ENCODE results near the gene ADTRP.

ADTRP gene

DNA sequence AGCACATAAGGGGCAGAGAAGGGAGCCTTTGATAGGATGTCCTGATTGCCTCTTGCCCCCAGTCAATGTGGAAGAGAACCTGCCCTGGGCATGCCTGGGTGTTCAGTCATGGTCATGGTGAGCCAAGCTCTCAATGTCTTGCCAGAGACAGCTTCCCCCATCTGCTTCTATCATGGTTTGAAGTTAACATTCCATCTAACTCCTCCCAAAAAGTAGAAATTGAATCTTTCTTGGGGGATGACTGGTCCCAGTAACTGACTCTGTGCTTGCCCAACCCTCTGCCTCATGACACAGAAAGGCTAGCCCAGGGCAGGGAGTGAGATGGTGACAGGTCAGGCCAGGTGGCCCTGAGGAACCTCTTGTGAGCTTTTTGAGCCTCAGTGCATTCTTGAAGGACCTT, 60.1 kb downstream of the ADTRP start:
- no peak overlapping the region for H3K27ac ChIP-seq
- no peaks in the 10 kb centered on the region for H3K27me3 ChIP-seq (replicated peaks)
- in situ Hi-C loops (cut with HindIII; ENCODE audit: low pct_ligation_motif_present, low sequenced_read_pairs): no loop called here
- H3K36me3 ChIP-seq (replicated peaks): no peaks in the 10 kb centered on the region
- TF ChIP-seq CTCF (IDR thresholded peaks at IDR 0.05; ENCODE audit: low read depth, low read length, missing control alignments): no peak
- H3K4me3 ChIP-seq (ENCODE audit: low read depth, low read length): no peak overlapping the region
- DNase-seq: no peak

- no peak for TF ChIP-seq CTCF (IDR thresholded peaks at IDR 0.05; ENCODE audit: low read depth, low read length, missing control alignments)
- Histone ChIP-seq H3K36me3 (replicated peaks) (no peaks in the 10 kb centered on the region), H3K27ac (no peak overlapping the region), H3K27me3 (replicated peaks) (no peaks in the 10 kb centered on the region), H3K4me3 (ENCODE audit: low read depth, low read length) (no peak overlapping the region)
- DNase-seq: no peak
- in situ Hi-C loops (cut with HindIII; ENCODE audit: low pct_ligation_motif_present, low sequenced_read_pairs): no loop called here
These were observed 60.6 kb downstream of the ADTRP start for GRCh38 chr6:11718031-11718430.

DNA sequence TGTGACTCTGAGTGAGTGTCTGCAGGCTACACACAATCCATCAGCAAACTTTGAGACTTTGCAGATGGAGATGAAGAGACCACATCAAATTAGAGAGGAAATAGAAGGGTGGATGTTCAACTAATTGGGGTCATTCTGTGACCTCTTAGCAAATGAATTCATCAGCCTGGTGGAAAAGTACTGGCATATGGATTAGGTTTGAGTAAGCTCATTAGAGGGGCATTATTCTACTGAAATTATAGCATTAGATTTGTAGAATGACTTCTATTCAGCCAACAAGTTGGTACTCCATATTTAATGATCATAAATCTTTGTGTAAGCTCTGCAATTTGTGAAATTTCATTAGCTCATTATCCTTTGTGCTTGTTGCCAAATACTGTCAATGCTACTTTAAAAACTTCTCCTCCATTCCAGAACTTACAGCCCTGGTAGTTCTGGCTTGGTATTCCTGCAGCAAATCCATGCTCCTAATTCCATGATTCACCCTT, 63.8 kb downstream of the ADTRP start:
- TF ChIP-seq CTCF (IDR thresholded peaks at IDR 0.05; ENCODE audit: low read depth, low read length, missing control alignments): no peak
- no peak for DNase-seq
- in situ Hi-C loops (cut with HindIII; ENCODE audit: low pct_ligation_motif_present, low sequenced_read_pairs): no loop called here
- Histone ChIP-seq H3K4me3 (ENCODE audit: low read depth, low read length) (no peak overlapping the region), H3K27ac (no peak overlapping the region), H3K36me3 (replicated peaks) (no peaks in the 10 kb centered on the region), H3K27me3 (replicated peaks) (no peaks in the 10 kb centered on the region)

DNA sequence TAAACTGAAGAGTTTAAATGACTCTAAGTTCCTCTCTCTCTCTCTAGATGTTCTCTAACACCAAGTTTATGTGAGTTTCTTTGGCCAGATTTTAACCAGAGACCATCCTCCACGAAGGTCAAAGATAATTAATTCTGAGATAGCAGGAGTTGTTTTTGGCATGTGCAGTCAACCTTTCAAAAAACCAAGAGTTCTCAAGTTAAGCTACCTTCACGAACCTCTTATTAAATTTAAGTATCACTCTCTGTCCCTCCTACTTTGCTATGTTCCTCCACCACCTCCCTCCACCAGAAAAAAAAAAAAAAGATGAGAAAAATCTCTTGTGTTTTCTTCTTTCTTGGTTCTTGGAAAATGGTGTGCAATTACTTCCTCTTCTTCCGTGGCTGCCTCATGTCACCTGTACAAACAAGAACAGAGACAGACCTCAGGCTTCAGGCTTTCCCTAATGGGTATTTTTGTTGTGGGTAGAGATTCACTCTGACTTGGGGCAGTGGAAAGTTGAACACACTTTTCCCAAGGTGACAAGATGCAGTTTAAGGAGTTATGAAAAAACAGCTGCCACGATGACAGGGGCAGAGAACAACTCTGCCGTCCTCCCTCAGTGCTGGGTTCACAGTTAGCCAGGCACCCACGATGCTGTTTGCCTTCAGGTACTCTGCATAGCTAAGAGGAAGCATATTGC, 64.3 kb downstream of the ADTRP start:
- DNase-seq: no peak
- in situ Hi-C loops (cut with HindIII; ENCODE audit: low pct_ligation_motif_present, low sequenced_read_pairs): no loop called here
- no peak for TF ChIP-seq CTCF (IDR thresholded peaks at IDR 0.05; ENCODE audit: low read depth, low read length, missing control alignments)
- Histone ChIP-seq H3K36me3 (replicated peaks) (no peaks in the 10 kb centered on the region), H3K27me3 (replicated peaks) (no peaks in the 10 kb centered on the region), H3K4me3 (ENCODE audit: low read depth, low read length) (no peak overlapping the region), H3K27ac (no peak overlapping the region)

DNA sequence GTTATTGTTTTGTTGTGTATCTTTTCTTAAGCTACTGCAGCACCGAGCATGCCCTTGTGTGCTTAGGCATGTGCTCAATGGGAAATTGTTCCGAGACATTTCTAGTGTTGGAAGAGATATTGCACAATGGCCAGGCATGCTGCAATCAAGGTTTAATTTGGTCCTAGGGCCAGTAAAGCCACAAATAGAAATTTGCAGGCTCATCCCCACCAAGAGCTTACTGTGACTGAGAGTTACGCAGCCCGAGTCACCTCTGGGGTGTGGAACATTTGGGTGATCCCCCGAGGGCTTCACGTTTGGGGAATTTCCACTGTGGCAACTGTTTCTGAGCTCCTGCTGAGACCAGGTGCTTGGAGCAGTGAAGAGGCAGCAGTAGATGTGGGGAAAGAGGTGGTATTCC, 65.8 kb downstream of the ADTRP start:
- Histone ChIP-seq H3K27me3 (replicated peaks) (no peaks in the 10 kb centered on the region), H3K36me3 (replicated peaks) (no peaks in the 10 kb centered on the region), H3K27ac (no peak overlapping the region), H3K4me3 (ENCODE audit: low read depth, low read length) (no peak overlapping the region)
- no peak for TF ChIP-seq CTCF (IDR thresholded peaks at IDR 0.05; ENCODE audit: low read depth, low read length, missing control alignments)
- no peak for DNase-seq
- in situ Hi-C loops (cut with HindIII; ENCODE audit: low pct_ligation_motif_present, low sequenced_read_pairs): no loop called here

Measured in brain microvascular endothelial cell (primary cell).